Endodermal cell (in vitro differentiated cells): ENCODE measurements around the gene KRTAP9-2. TPM values are rescaled to one million over a fixed set of nuclear protein-coding genes. Genes with fewer than 3 reads are reported as not detected.

ENCODE experiments used
- DNase-seq: peaks from one replicate; pipeline ENCODE4 v3.0.0-alpha.2; 2017
- H3K27ac ChIP-seq: 2 replicates; pipeline ENCODE4 v1.5.1; 2013; ENCODE audit warnings: mild to moderate bottlenecking, low read depth, low read length, moderate library complexity
- H3K27me3 ChIP-seq: 2 replicates; pipeline ENCODE4 v1.6.1; 2013; ENCODE audit warnings: mild to moderate bottlenecking, low read length, moderate library complexity; ENCODE audit not compliant: insufficient read depth, control insufficient read depth, poor library complexity, severe bottlenecking
- H3K36me3 ChIP-seq: 2 replicates; pipeline ENCODE4 v1.7.0; 2013; ENCODE audit warnings: mild to moderate bottlenecking, low read length, moderate library complexity; ENCODE audit not compliant: control insufficient read depth, insufficient read depth
- H3K4me1 ChIP-seq: one replicate; pipeline ENCODE4 v1.7.0; 2013; ENCODE audit warnings: low read length; ENCODE audit not compliant: control insufficient read depth, insufficient read depth
- H3K4me3 ChIP-seq: 2 replicates; pipeline ENCODE4 v1.5.1; 2013; ENCODE audit warnings: mild to moderate bottlenecking, low read length, moderate library complexity
- H3K9ac ChIP-seq: 2 replicates; pipeline ENCODE4 v1.6.1; 2013; ENCODE audit warnings: mild to moderate bottlenecking, low read length, moderate library complexity; ENCODE audit not compliant: poor library complexity, severe bottlenecking; ENCODE audit errors: extremely low read depth
- H3K9me3 ChIP-seq: 2 replicates; pipeline ENCODE4 v1.6.1; 2013; ENCODE audit warnings: mild to moderate bottlenecking, low read length, moderate library complexity; ENCODE audit not compliant: control insufficient read depth
- H3K27ac Mint-ChIP-seq: 2 replicates; pipeline ENCODE4 v1.8.0; 2020; ENCODE audit warnings: mixed read lengths
- H3K27me3 Mint-ChIP-seq: 2 replicates; pipeline ENCODE4 v1.8.0; 2021; ENCODE audit warnings: mild to moderate bottlenecking, mixed read lengths; ENCODE audit not compliant: insufficient read depth
- H3K36me3 Mint-ChIP-seq: 2 replicates; pipeline ENCODE4 v1.8.0; 2020; ENCODE audit warnings: low read depth, mixed read lengths
- H3K4me1 Mint-ChIP-seq: 2 replicates; pipeline ENCODE4 v1.8.0; 2020; ENCODE audit warnings: mixed read lengths
- H3K4me3 Mint-ChIP-seq: 2 replicates; pipeline ENCODE4 v1.8.0; 2020; ENCODE audit warnings: mild to moderate bottlenecking, moderate library complexity, mixed read lengths
- H3K9me3 Mint-ChIP-seq: 2 replicates; pipeline ENCODE4 v1.8.0; 2020; ENCODE audit warnings: mild to moderate bottlenecking, mixed read lengths
- WGBS, 2 experiments: methylation state at CpG; one replicate each; pipeline versions ENCODE4 v1.1.5 to v1.1.7; 2013; ENCODE audit warnings: missing lambda C conversion rate in 2 of 2, mixed read lengths in 1 of 2; ENCODE audit not compliant: insufficient coverage in 1 of 2, insufficient read length in 1 of 2; 5-methylcytosine and 5-hydroxymethylcytosine counted together
- total RNA-seq, 2 donors: library from RNA; stranded (reverse); fragmentation: NEBNext Ultra II Directional in 1 of 2; extraction: Animal tissue kit (Norgen Biotek cat#: 25700) in 1 of 2; gene quantifications; 2 replicates in 1 of 2; 3 replicates in 1 of 2; pipeline ENCODE4 v1.2.1, GENCODE V29; 2021
- TF ChIP-seq, protein P1 (sequence below): fragments of 200-600 bp; sonication (generic); conservative IDR thresholded peaks from 2 replicates; pipeline ENCODE4 v1.5.0; 2021; ENCODE audit warnings: antibody characterized with exemption, mild to moderate bottlenecking

KRTAP9-2 gene
- total RNA-seq, 2 donors from 2014 or later: not detected

DNA sequence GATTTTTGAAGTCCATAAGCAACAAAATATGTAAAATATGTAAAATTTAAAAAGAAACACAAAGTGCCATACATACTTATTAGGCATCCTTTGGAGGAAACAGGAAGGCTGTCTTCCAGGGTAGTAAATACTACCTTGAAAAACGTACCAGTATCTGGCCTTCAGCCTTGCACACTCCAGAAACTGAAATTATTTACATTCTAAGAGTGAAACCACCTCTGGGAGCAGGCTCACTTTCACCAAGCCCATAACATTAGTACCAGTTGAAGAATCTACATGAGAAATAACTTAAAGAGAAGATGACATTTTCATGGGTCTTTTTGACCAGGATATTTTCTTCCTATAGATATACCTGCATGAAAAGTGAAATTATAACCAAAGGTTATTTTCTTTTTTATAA is 30.4 kb upstream of the KRTAP9-2 start:
- no peak overlapping the region for H3K4me3 ChIP-seq
- H3K27ac ChIP-seq: no peak overlapping the region
- TF ChIP-seq, protein P1, sequence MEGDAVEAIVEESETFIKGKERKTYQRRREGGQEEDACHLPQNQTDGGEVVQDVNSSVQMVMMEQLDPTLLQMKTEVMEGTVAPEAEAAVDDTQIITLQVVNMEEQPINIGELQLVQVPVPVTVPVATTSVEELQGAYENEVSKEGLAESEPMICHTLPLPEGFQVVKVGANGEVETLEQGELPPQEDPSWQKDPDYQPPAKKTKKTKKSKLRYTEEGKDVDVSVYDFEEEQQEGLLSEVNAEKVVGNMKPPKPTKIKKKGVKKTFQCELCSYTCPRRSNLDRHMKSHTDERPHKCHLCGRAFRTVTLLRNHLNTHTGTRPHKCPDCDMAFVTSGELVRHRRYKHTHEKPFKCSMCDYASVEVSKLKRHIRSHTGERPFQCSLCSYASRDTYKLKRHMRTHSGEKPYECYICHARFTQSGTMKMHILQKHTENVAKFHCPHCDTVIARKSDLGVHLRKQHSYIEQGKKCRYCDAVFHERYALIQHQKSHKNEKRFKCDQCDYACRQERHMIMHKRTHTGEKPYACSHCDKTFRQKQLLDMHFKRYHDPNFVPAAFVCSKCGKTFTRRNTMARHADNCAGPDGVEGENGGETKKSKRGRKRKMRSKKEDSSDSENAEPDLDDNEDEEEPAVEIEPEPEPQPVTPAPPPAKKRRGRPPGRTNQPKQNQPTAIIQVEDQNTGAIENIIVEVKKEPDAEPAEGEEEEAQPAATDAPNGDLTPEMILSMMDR: no peak
- no peaks in the 10 kb centered on the region for H3K36me3 ChIP-seq
- 81% methylated on average over 1 of the region's 1 CpG; no CpG with 5 or more reads in 1 of the 2 experiments for WGBS, 2 experiments
- no peaks in the 10 kb centered on the region for H3K27me3 ChIP-seq
- no peaks in the 10 kb centered on the region for H3K9me3 ChIP-seq
- no peaks in the 10 kb centered on the region for H3K4me1 ChIP-seq
- H3K9ac ChIP-seq: no peak overlapping the region
- H3K27me3 Mint-ChIP-seq: peaks cover 12% of the 10 kb centered on the region
- peaks cover 20% of the 10 kb centered on the region for H3K9me3 Mint-ChIP-seq
- H3K36me3 Mint-ChIP-seq: no peaks in the 10 kb centered on the region
- H3K4me1 Mint-ChIP-seq: no peaks in the 10 kb centered on the region
- DNase-seq: no peak
- no peak overlapping the region for H3K27ac Mint-ChIP-seq
- H3K4me3 Mint-ChIP-seq: no peak overlapping the region

GRCh38 chr17:41199421-41200078 is 26.9 kb upstream of the KRTAP9-2 start:
- Histone ChIP-seq H3K4me1 (no peaks in the 10 kb centered on the region), H3K27ac (no peak overlapping the region), H3K9ac (no peak overlapping the region), H3K4me3 (no peak overlapping the region), H3K36me3 (no peaks in the 10 kb centered on the region), H3K9me3 (no peaks in the 10 kb centered on the region), H3K27me3 (no peaks in the 10 kb centered on the region)
- Mint-ChIP-seq H3K27ac (no peak overlapping the region), H3K27me3 (peaks cover 7% of the 10 kb centered on the region), H3K4me1 (no peaks in the 10 kb centered on the region), H3K9me3 (peaks cover 11% of the 10 kb centered on the region), H3K4me3 (no peak overlapping the region), H3K36me3 (no peaks in the 10 kb centered on the region)
- TF ChIP-seq, protein P1: no peak
- WGBS, 2 experiments: 74 to 94% methylated on average over 3 to 5 of the region's 5 CpGs
- no peak for DNase-seq

GRCh38 chr17:41211845-41212466 is 14.5 kb upstream of the KRTAP9-2 start:
- no peak for DNase-seq
- no peaks in the 10 kb centered on the region for H3K36me3 Mint-ChIP-seq
- Histone ChIP-seq H3K4me3 (no peak overlapping the region), H3K9me3 (no peaks in the 10 kb centered on the region), H3K27me3 (no peaks in the 10 kb centered on the region), H3K9ac (no peak overlapping the region), H3K36me3 (no peaks in the 10 kb centered on the region), H3K27ac (no peak overlapping the region), H3K4me1 (no peaks in the 10 kb centered on the region)
- no peak overlapping the region for H3K4me3 Mint-ChIP-seq
- no peaks in the 10 kb centered on the region for H3K4me1 Mint-ChIP-seq
- TF ChIP-seq, protein P1: no peak
- peaks cover 15% of the 10 kb centered on the region for H3K9me3 Mint-ChIP-seq
- H3K27me3 Mint-ChIP-seq: peaks cover 5% of the 10 kb centered on the region
- 70 to 83% methylated on average over 1 of the region's 1 CpG for WGBS, 2 experiments
- no peak overlapping the region for H3K27ac Mint-ChIP-seq
